OCI-LY1 (cell line): ENCODE data around the gene FRK.

Experiments
- H2AFZ ChIP-seq: fragments of 200-600 bp; sonication (generic), shearing (Covaris generic); 2 replicates; pipeline ENCODE4 v1.6.0; 2014; ENCODE audit warnings: antibody characterized with exemption, mild to moderate bottlenecking, low read length
- H3F3A ChIP-seq: fragments of 200-600 bp; sonication (generic), shearing (Covaris generic); 2 replicates; pipeline ENCODE4 v1.6.0; 2014; ENCODE audit warnings: mild to moderate bottlenecking, antibody characterized with exemption, low read length, moderate library complexity; ENCODE audit not compliant: insufficient read depth
- H3K27ac ChIP-seq: fragments of 200-600 bp; sonication (generic); 2 replicates; pipeline ENCODE4 v1.5.1; 2014; ENCODE audit warnings: low read length, mixed run types, mild to moderate bottlenecking, low read depth; ENCODE audit not compliant: poor library complexity, severe bottlenecking
- H3K27me3 ChIP-seq: fragments of 200-600 bp; sonication (generic); 2 replicates; pipeline ENCODE4 v1.6.0; 2014; ENCODE audit warnings: antibody characterized with exemption, mild to moderate bottlenecking, low read length, moderate library complexity; ENCODE audit not compliant: insufficient read depth
- H3K36me3 ChIP-seq: fragments of 200-600 bp; sonication (generic); 2 replicates; pipeline ENCODE4 v1.6.1; 2014; ENCODE audit warnings: mild to moderate bottlenecking, antibody characterized with exemption, low read length, moderate library complexity, mixed read lengths; ENCODE audit not compliant: insufficient read depth
- H3K4me1 ChIP-seq: fragments of 200-600 bp; sonication (generic); 2 replicates; pipeline ENCODE4 v1.5.1; 2014; ENCODE audit warnings: mild to moderate bottlenecking, low read length, moderate library complexity; ENCODE audit not compliant: insufficient read depth, severe bottlenecking
- H3K4me2 ChIP-seq: fragments of 200-600 bp; sonication (generic), shearing (Covaris generic); 2 replicates; pipeline ENCODE4 v1.6.1; 2014; ENCODE audit warnings: low read length
- H3K4me3 ChIP-seq: fragments of 200-600 bp; sonication (generic); 2 replicates; pipeline ENCODE4 v1.5.1; 2014; ENCODE audit warnings: low read length, low read depth, mild to moderate bottlenecking, mixed read lengths; ENCODE audit not compliant: poor library complexity, severe bottlenecking
- H3K79me2 ChIP-seq: fragments of 200-600 bp; shearing (Covaris generic); 2 replicates; pipeline ENCODE4 v1.6.1; 2016; ENCODE audit warnings: mixed run types, low read length, mixed read lengths; ENCODE audit not compliant: insufficient read depth
- H3K9ac ChIP-seq: fragments of 200-600 bp; sonication (generic), shearing (Covaris generic); 2 replicates; pipeline ENCODE4 v1.6.1; 2014; ENCODE audit warnings: mild to moderate bottlenecking, low read length, mixed read lengths
- H3K9me2 ChIP-seq: fragments of 200-600 bp; sonication (generic), shearing (Covaris generic); 2 replicates; pipeline ENCODE4 v1.6.1; 2014; ENCODE audit warnings: low read depth, mild to moderate bottlenecking, low read length, mixed read lengths
- H3K9me3 ChIP-seq: fragments of 200-600 bp; shearing (Covaris generic); 2 replicates; pipeline ENCODE4 v1.6.1; 2014; ENCODE audit warnings: low read length, mixed read lengths
- H4K20me1 ChIP-seq: fragments of 200-600 bp; sonication (generic), shearing (Covaris generic); 2 replicates; pipeline ENCODE4 v1.6.0; 2016; ENCODE audit warnings: mild to moderate bottlenecking, low read length; ENCODE audit not compliant: insufficient read depth
- CTCF ChIP-seq: fragments of 200-600 bp; sonication (generic), shearing (Covaris generic); IDR thresholded peaks from 2 replicates; pipeline ENCODE4 v1.5.1; 2017; ENCODE audit warnings: mild to moderate bottlenecking, antibody characterized with exemption, low read length, moderate library complexity, mixed read lengths
- EZH2 ChIP-seq: fragments of 200-600 bp; sonication (generic), shearing (Covaris generic); IDR thresholded peaks from 2 replicates; pipeline ENCODE4 v1.8.0; 2017; ENCODE audit warnings: borderline replicate concordance, mixed run types, mild to moderate bottlenecking, antibody characterized with exemption, low read length, moderate library complexity, mixed read lengths

Gene FRK

GRCh38 chr6:116033687-116034303 is 26.9 kb downstream of the FRK start:
- no peaks in the 10 kb centered on the region for H3K9me3 ChIP-seq
- H3K4me2 ChIP-seq, result no peak overlapping the region
- no peak overlapping the region for H3K9ac ChIP-seq
- no peaks in the 10 kb centered on the region for H3K27me3 ChIP-seq
- no peak overlapping the region for H3K27ac ChIP-seq
- H3K9me2 ChIP-seq, result no peaks in the 10 kb centered on the region
- no peaks in the 10 kb centered on the region for H3K36me3 ChIP-seq
- no peak overlapping the region for H3K4me3 ChIP-seq
- TF ChIP-seq CTCF (no peak), EZH2 (no peak)
- no peaks in the 10 kb centered on the region for H3F3A ChIP-seq
- H3K79me2 ChIP-seq, result no peaks in the 10 kb centered on the region
- H2AFZ ChIP-seq, result no peak overlapping the region
- H3K4me1 ChIP-seq, result no peaks in the 10 kb centered on the region
- no peaks in the 10 kb centered on the region for H4K20me1 ChIP-seq

- Histone ChIP-seq H3K27ac (no peak overlapping the region), H3K79me2 (no peaks in the 10 kb centered on the region), H2AFZ (no peak overlapping the region)
Observed at GRCh38 chr6:116030770-116031169, 29.9 kb downstream of the FRK start.

GRCh38 chr6:116029535-116029934 is 31.2 kb downstream of the FRK start:
- Histone ChIP-seq H3K36me3 (no peaks in the 10 kb centered on the region), H3K9ac (no peak overlapping the region), H3K79me2 (no peaks in the 10 kb centered on the region), H3F3A (no peaks in the 10 kb centered on the region), H3K9me2 (no peaks in the 10 kb centered on the region), H2AFZ (no peak overlapping the region), H3K4me1 (no peaks in the 10 kb centered on the region), H3K27ac (no peak overlapping the region), H4K20me1 (no peaks in the 10 kb centered on the region), H3K27me3 (no peaks in the 10 kb centered on the region), H3K9me3 (no peaks in the 10 kb centered on the region), H3K4me2 (no peak overlapping the region), H3K4me3 (no peak overlapping the region)
- TF ChIP-seq CTCF (no peak), EZH2 (no peak)

More at GRCh38 chr6:116030770-116031169, 29.9 kb downstream of the FRK start:
- no peaks in the 10 kb centered on the region for H3K27me3 ChIP-seq
- H3K9me2 ChIP-seq, result no peaks in the 10 kb centered on the region
- H3K9ac ChIP-seq, result no peak overlapping the region
- H3K4me2 ChIP-seq, result no peak overlapping the region
- TF ChIP-seq EZH2 (no peak), CTCF (no peak)
- H3K9me3 ChIP-seq, result no peaks in the 10 kb centered on the region
- H3K4me1 ChIP-seq, result no peaks in the 10 kb centered on the region
- H3F3A ChIP-seq, result no peaks in the 10 kb centered on the region
- H4K20me1 ChIP-seq, result no peaks in the 10 kb centered on the region
- no peak overlapping the region for H3K4me3 ChIP-seq
- no peaks in the 10 kb centered on the region for H3K36me3 ChIP-seq
